IPS DF 4.7 (cell line): ENCODE measurements around the gene HSPA1A.
A peak's percentile ranks its signal among the peaks of the same experiment; 100 is the strongest.
"Not testable (repeated sequence)": the region's sequence is repeated elsewhere in the genome, so short reads cannot be mapped to it uniquely, and the experiment has no call there.

ENCODE experiments used
- DNase-seq: peaks from one replicate; pipeline ENCODE4 v3.0.0-alpha.2; 2013; ENCODE audit warnings: low spot score; ENCODE audit errors: extremely low read depth

The HSPA1A gene

DNA sequence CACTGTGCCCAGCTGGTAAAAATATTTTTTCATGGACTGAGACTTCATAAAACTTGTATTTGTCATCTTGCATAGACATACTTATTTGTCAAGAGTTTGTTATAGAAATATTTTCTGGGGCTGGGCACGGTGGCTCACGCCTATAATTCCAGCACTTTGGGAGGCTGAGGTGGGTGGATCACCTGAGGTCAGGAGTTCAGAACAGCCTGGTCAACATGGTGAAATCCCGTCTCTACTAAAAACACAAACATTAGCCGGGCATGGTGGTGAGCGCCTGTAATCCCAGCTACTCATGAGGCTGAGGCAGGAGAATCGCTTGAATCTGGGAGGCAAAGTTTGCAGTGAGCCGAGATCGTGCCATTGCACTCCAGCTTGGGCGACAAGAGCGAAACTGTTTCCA lies 6.7 kb upstream of the HSPA1A start:
- not testable (repeated sequence) for DNase-seq

DNA sequence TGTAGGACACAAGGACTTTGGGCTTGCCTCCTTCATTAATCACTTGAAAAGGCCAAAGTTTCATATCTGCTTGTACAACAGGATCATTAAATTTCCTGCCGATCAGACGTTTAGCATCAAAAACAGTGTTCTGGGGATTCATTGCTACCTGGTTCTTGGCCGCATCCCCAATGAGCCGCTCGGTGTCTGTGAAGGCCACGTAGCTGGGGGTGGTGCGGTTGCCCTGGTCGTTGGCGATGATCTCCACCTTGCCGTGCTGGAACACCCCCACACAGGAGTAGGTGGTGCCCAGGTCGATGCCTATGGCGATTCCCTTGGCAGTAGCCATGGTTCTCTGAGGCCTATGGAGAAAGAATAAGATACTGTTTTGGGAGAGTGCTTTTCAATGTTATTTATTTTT lies 3.7 kb upstream of the HSPA1A start:
- no peak for DNase-seq

- DNase-seq: no peak
These were observed 1.9 kb upstream of the HSPA1A start for GRCh38 chr6:31813465-31813849.

DNA sequence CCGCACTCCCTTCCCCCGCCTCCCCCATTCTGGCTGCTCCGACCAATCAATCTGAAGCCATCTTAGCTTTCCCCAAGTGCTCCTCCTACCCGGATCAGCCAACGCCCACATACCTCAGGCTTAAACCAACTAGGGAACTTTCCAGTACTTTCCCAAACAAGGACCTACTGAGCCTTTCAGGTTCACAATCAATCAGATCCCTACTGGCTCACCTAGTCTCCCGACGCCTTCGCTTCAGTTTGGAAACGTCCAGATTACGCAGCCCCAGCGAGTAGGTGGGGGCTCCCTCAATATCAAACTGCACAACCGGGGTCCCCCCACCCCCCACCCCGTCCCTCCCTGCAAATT lies 692 bp upstream of the HSPA1A start:
- peak; percentile 93 for DNase-seq

DNA sequence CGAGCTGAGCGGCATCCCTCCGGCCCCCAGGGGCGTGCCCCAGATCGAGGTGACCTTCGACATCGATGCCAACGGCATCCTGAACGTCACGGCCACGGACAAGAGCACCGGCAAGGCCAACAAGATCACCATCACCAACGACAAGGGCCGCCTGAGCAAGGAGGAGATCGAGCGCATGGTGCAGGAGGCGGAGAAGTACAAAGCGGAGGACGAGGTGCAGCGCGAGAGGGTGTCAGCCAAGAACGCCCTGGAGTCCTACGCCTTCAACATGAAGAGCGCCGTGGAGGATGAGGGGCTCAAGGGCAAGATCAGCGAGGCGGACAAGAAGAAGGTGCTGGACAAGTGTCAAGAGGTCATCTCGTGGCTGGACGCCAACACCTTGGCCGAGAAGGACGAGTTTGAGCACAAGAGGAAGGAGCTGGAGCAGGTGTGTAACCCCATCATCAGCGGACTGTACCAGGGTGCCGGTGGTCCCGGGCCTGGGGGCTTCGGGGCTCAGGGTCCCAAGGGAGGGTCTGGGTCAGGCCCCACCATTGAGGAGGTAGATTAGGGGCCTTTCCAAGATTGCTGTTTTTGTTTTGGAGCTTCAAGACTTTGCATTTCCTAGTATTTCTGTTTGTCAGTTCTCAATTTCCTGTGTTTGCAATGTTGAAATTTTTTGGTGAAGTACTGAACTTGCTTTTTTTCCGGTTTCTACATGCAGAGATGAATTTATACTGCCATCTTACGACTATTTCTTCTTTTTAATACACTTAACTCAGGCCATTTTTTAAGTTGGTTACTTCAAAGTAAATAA lies 2.0 kb downstream of the HSPA1A start:
- not testable (repeated sequence) for DNase-seq

DNA sequence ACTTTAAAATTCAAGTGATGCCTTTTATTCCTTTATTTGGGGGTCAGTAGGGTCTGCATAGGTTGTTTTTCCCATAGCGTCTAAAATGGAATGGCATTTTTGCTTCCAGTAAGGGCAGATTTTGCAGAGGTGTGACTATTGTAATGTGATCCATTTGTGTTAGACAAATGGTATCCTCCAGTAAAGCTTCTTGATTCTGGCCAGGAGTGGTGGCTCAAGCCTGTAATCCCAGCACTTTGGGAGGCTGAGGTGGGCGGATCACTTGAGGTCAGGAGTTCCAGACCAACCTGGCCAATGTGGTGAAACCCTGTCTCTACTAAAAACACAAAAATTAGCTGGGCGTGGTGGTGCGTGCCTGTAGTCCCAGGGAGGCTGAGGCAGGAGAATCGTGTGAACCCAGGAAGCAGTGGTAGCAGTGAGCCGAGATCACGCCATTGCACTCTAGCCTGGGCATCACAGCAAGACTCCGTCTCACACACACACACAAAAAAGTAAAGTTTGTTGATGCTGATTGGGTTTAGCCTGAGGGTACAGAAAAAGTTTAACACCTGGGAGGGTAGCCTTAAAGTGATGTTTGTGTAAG lies 2.7 kb downstream of the HSPA1A start:
- not testable (repeated sequence) for DNase-seq

DNA sequence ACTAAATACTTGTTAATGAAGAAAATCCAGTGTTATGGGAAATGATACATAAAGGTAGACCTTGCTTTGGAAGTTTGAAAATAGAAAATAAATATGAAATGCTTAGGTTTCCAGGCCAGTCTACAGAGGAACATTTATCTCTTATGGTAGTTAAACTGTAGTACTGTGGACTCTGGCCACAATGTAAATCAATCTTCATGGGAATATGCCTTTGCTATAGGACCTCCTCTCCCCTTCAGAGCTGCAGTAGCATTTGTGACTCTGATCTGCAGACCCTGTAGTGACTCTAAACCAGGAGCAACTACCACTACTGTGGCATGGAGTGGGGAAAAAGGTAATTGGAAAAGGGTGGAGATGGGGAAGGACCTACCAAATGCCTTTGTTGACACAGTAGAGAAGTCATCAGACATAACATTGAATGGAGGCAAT lies 4.5 kb downstream of the HSPA1A start:
- no peak for DNase-seq

DNA sequence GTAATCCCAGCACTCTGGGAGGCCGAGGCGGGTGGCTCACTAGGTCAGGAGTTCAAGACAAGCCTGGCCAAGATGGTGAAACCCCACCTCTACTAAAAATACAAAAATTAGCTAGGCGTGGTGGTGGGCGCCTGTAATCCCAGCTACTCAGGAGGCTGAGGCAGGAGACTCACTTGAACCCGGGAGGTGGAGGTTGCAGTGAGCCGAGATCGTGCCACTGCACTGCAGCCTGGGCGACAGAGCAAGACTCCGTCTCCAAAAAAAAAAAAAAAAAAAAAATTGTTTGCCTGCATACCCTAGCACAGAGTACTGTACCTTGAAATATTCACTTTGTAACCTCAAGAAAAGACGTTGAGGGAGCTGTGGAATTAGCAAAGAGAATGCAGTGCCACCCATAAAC lies 5.1 kb downstream of the HSPA1A start:
- not testable (repeated sequence) for DNase-seq

- no peak for DNase-seq
These were observed 6.1 kb downstream of the HSPA1A start for GRCh38 chr6:31821301-31822035.

DNA sequence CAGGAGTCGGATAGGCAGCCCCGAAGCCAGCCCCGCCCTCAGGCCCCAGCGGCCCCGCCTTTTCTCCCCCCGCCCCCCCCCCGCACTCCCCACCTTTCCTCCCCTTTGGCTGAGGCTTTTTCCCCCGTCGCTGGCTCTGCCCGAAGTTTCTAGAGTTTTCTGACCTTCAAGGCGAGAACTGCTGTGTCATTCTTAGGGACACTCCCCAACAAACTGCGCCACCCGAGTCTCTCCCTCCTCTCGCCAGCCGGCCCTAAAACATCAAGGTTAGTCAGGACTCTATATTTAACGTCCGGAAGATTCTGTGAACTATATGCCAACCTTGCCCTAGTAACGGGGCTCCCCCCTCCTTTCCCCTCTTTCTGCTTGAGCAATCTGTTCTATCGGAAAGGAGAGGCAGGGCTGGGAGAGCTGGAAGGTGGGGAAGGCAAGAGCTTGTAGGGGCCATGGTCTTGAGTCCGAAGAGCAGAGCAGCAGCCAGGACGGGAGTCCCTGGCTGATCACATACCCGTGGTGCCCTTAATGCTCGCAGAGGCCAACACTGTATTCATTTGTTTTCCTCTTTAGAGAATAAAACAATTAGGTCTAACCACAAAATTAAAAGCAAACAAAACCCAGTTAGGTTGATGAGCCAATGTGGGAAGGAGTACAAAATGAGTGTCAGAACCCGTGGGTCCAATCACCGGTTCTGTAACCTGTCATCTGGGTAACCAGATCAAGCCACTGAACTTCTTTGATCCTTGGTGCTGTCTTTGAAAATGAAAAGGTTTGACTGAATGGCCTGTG lies 6.9 kb downstream of the HSPA1A start:
- no peak for DNase-seq

- not testable (repeated sequence) for DNase-seq
These were observed 8.4 kb downstream of the HSPA1A start for GRCh38 chr6:31823592-31824196.

GRCh38 chr6:31825553-31825952 lies 10.2 kb downstream of the HSPA1A start:
- no peak for DNase-seq

DNA sequence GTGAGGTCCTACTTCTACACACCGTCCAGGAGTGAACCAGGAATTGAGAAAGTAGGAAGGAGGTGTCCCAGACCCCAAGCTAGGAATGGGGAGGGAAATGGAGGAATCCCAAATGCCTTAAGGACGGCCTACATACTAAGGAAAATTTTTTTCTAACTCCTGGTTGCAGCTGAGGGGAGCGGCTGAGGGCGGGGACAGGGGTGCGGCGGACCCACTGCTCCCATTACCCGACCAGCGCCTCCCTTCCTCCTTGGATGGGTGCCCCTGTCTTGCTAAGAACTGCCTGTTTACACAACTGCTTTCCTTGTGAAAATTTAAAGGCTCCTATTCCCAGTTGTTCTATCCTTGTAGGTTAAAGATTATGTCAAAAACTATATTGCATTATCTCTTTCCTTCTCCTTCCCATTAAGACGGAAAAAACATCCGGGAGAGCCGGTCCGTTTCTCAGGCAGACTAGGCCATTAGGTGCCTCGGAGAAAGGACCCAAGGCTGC lies 11.5 kb downstream of the HSPA1A start:
- DNase-seq: no peak

DNA sequence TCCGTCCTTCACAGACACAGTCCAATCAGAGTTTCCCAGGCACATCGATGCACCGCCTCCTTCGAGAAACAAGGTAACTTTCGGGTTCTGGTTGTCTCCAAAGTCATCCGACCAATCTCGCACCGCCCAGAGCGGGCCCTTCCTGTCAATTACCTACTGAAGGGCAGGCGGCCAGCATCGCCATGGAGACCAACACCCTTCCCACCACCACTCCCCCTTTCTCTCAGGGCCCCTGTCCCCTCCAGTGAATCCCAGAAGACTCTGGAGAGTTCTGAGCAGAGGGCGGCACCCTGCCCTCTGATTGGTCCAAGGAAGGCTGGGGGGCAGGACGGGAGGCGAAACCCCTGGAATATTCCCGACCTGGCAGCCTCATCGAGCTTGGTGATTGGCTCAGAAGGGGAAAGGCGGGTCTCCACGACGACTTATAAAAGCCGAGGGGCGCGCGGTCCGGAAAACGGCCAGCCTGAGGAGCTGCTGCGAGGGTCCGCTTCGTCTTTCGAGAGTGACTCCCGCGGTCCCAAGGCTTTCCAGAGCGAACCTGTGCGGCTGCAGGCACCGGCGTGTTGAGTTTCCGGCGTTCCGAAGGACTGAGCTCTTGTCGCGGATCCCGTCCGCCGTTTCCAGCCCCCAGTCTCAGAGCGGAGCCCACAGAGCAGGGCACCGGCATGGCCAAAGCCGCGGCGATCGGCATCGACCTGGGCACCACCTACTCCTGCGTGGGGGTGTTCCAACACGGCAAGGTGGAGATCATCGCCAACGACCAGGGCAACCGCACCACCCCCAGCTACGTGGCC lies 12.1 kb downstream of the HSPA1A start, which contains the start of gene HSPA1B:
Gene HSPA1B (plus strand): TSS at position 453 of the 794 bp plus-strand sequence. CDS start 213 bp downstream, at position 666.
- peak; percentile 100 for DNase-seq

- no peak for DNase-seq
These were observed 14.4 kb downstream of the HSPA1A start for GRCh38 chr6:31829633-31830283.

- DNase-seq: no peak
These were observed 15.6 kb downstream of the HSPA1A start for GRCh38 chr6:31830886-31831335.

DNA sequence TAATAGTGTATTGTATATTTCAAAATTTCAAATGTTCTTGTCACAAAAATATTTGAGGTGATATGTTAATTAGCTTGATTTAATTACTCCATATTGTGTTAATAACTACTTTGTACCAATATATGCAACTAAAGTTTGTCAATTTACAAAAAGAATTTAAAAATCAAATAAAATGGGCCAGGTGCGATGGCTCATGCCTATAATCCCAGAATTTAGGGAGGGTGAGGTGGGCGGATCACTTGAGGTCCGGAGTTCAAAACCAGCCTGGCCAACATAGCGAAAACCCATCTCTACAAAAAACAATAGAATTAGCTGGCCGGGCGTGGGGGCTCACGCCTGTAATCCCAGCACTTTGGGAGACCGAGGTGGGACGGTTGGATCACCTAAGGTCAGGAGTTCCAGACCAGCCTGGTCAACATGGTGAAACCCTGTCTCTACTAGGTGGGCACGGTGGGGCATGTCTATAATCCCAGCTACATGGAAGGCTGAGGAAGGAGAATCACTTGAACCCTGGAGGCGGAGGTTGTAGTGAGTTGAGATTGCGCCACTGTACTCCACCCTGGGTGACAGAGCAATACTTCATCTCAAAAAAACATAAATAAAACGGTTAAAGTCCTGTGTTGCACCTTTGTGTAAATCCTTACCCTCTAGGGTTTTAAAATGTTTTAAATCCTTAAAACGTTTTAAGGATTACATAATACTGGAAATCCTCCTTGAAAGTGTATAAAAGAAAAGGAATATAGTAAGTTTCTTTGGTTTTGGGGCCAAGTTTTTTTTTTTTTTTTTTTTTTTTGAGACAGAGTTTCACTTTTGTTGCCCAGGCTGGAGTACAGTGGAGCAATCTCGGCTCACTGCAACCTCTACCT lies 16.2 kb downstream of the HSPA1A start:
- no peak for DNase-seq
